Measurements from ENCODE around the gene CHST9.
"Not testable (repeated sequence)": the region's sequence is repeated elsewhere in the genome, so short reads cannot be mapped to it uniquely, and the experiment has no call there.

The CHST9 gene

GRCh38 chr18:26928670-26929313, 256.3 kb downstream of the CHST9 start:
- no peak for DNase-seq (ENCODE audit: low spot score)

- DNase-seq (ENCODE audit: low spot score) = not testable (repeated sequence)
Observed at GRCh38 chr18:26927822-26928221, 257.3 kb downstream of the CHST9 start.

- DNase-seq (ENCODE audit: low spot score) = no peak
Observed at GRCh38 chr18:26926066-26926675, 258.9 kb downstream of the CHST9 start.

GRCh38 chr18:26925313-26925712, 259.8 kb downstream of the CHST9 start:
- DNase-seq (ENCODE audit: low spot score) = no peak

GRCh38 chr18:26922313-26922712, 262.8 kb downstream of the CHST9 start:
- no peak for DNase-seq (ENCODE audit: low spot score)

- no peak for DNase-seq (ENCODE audit: low spot score)
Observed at GRCh38 chr18:26920644-26921043, 264.5 kb downstream of the CHST9 start.

- no peak for DNase-seq (ENCODE audit: low spot score)
Observed at GRCh38 chr18:26919627-26920026, 265.5 kb downstream of the CHST9 start.

- no peak for DNase-seq (ENCODE audit: low spot score)
Observed at GRCh38 chr18:26919201-26919600, 265.9 kb downstream of the CHST9 start.

GRCh38 chr18:26911840-26912239, 273.3 kb downstream of the CHST9 start:
- DNase-seq (ENCODE audit: low spot score) = no peak

- DNase-seq (ENCODE audit: low spot score) = no peak
Observed at GRCh38 chr18:26909599-26910290, 275.4 kb downstream of the CHST9 start.

- no peak for DNase-seq (ENCODE audit: low spot score)
Observed at GRCh38 chr18:26908906-26909305, 276.2 kb downstream of the CHST9 start.

GRCh38 chr18:26902291-26902690, 282.8 kb downstream of the CHST9 start:
- no peak for DNase-seq (ENCODE audit: low spot score)

GRCh38 chr18:26901020-26901419, 284.1 kb downstream of the CHST9 start:
- DNase-seq (ENCODE audit: low spot score) = no peak

- DNase-seq (ENCODE audit: low spot score) = no peak
Observed at GRCh38 chr18:26894426-26894825, 290.7 kb downstream of the CHST9 start.

GRCh38 chr18:26893996-26894395, 291.1 kb downstream of the CHST9 start:
- no peak for DNase-seq (ENCODE audit: low spot score)

GRCh38 chr18:26888259-26888658, 296.8 kb downstream of the CHST9 start:
- DNase-seq (ENCODE audit: low spot score) = no peak

- no peak for DNase-seq (ENCODE audit: low spot score)
Observed at GRCh38 chr18:26875040-26875654, 310.0 kb downstream of the CHST9 start.

- DNase-seq (ENCODE audit: low spot score) = no peak
Observed at GRCh38 chr18:26874283-26874682, 310.8 kb downstream of the CHST9 start.

GRCh38 chr18:26869640-26870039, 315.5 kb downstream of the CHST9 start:
- no peak for DNase-seq (ENCODE audit: low spot score)

- DNase-seq (ENCODE audit: low spot score) = no peak
Observed at GRCh38 chr18:26868968-26869586, 316.0 kb downstream of the CHST9 start.

- no peak for DNase-seq (ENCODE audit: low spot score)
Observed at GRCh38 chr18:26867471-26867870, 317.6 kb downstream of the CHST9 start.

GRCh38 chr18:26865557-26865956, 319.6 kb downstream of the CHST9 start, which contains the start of gene AQP4:
TSS of gene AQP4 (minus strand) at chr18:26865707. CDS start at chr18:26865689, 18 bp downstream.
- no peak for DNase-seq (ENCODE audit: low spot score)

Data from D341Med (cell line).